Spleen (tissue), 7 donors: ENCODE data around the gene LCLAT1.

Experiments
- CTCF ChIP-seq, 11 experiments: fragments of 200-600 bp in 7 of 11; fragments of 450-650 bp in 4 of 11; sonication (generic) in 4 of 11; IDR thresholded peaks in 8 of 11; conservative IDR thresholded peaks in 3 of 11; 1 replicate in 7 of 11; 2 replicates in 4 of 11; pipeline versions ENCODE4 v1.4.0 to v1.8.0; 2016 to 2021; ENCODE audit warnings: antibody characterized with exemption in 11 of 11, inconsistent platforms in 4 of 11, mild to moderate bottlenecking in 1 of 11
- POLR2A ChIP-seq, 3 donors: fragments of 450-650 bp; IDR thresholded peaks; one replicate each; pipeline ENCODE4 v1.5.1; 2017; ENCODE audit warnings: antibody characterized with exemption in 3 of 3, mild to moderate bottlenecking in 1 of 3
- POLR2AphosphoS5 ChIP-seq, 3 donors: sonication (generic); formaldehyde crosslinking; IDR thresholded peaks; one replicate each; pipeline ENCODE4 v1.5.1; 2017; ENCODE audit warnings: antibody characterized with exemption in 3 of 3
- donor health status: DM: no; HTN: no; CAD: no; lungs with moderate emphysema.
- donor health status: DM: no; HTN: no; CAD: no.
- donor health status: DM: no; HTN: no; CAD: no.

DNA sequence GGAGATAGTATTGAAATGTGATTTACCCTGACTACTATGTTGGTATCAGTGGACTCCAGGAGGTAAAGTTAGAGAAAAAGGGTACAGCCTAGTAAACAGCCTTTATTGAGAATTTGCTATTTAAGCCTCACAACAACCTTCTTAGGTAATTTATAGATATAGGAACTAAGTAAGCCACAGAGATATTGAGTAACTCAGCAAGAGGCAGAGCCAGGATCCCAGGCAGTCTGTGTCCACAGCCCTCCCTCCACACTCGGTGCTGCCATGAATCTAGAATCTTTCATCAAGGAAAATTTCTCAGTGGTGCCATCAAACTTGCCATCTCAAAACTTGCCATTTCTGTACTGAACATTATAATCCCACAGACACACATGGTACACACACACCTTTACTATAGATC, 189.3 kb downstream of the LCLAT1 start:
- TF ChIP-seq CTCF (IDR thresholded peaks at IDR 0.05 in 8 of 11, conservative IDR thresholded peaks at IDR 0.05 in 3 of 11) (no peak), POLR2A (IDR thresholded peaks at IDR 0.05) (no peak), POLR2AphosphoS5 (IDR thresholded peaks at IDR 0.05) (no peak)
